Activated T-cell treated with anti-CD3 and anti-CD28 coated beads, Interleukin-2, amount 50 U/mL, for 72 hours (primary cell): ENCODE measurements around the gene AP1G1. TPM values are rescaled to one million over a fixed set of nuclear protein-coding genes. Genes with fewer than 3 reads are reported as not detected.
A peak's percentile ranks its signal among the peaks of the same experiment; 100 is the strongest.

Experiments used
- ATAC-seq, 2 donors: fragments of 150-1000 bp; cut with Tn5 transposase; replicated peaks in 1 of 2; 2 replicates each; pipeline ENCODE4 v1.10.0; 2021; ENCODE audit warnings: moderate library complexity in 2 of 2, mild to moderate bottlenecking in 1 of 2
- DNase-seq, 2 donors: peaks; one replicate each; pipeline ENCODE4 v3.0.0; 2021 to 2022; ENCODE audit warnings: mixed read lengths in 1 of 2
- H3K27ac Mint-ChIP-seq: one replicate; pipeline ENCODE4 v1.8.0; 2022; ENCODE audit warnings: mild to moderate bottlenecking, moderate library complexity, mixed read lengths
- H3K27me3 Mint-ChIP-seq: one replicate; pipeline ENCODE4 v1.8.0; 2022; ENCODE audit warnings: low read depth, mixed read lengths
- H3K36me3 Mint-ChIP-seq, 2 donors: one replicate each; pipeline ENCODE4 v1.8.0; 2022; ENCODE audit warnings: mixed read lengths in 2 of 2, mild to moderate bottlenecking in 1 of 2; ENCODE audit not compliant: insufficient read depth in 2 of 2
- H3K4me1 Mint-ChIP-seq: one replicate; pipeline ENCODE4 v1.8.0; 2022; ENCODE audit warnings: low read depth, mixed read lengths
- H3K4me3 Mint-ChIP-seq, 2 donors: one replicate each; pipeline ENCODE4 v1.8.0; 2022; ENCODE audit warnings: mild to moderate bottlenecking in 2 of 2, mixed read lengths in 2 of 2, moderate library complexity in 2 of 2
- H3K9me3 Mint-ChIP-seq, 2 donors: one replicate each; pipeline ENCODE4 v1.8.0; 2022; ENCODE audit warnings: mixed read lengths in 2 of 2
- total RNA-seq, 2 donors: library from RNA; stranded (reverse); gene quantifications; one replicate each; pipeline ENCODE4 v1.2.3, GENCODE V29; 2022

The AP1G1 gene
- total RNA-seq, 2 donors from 2014 or later = 83.2 to 87.0 TPM

DNA sequence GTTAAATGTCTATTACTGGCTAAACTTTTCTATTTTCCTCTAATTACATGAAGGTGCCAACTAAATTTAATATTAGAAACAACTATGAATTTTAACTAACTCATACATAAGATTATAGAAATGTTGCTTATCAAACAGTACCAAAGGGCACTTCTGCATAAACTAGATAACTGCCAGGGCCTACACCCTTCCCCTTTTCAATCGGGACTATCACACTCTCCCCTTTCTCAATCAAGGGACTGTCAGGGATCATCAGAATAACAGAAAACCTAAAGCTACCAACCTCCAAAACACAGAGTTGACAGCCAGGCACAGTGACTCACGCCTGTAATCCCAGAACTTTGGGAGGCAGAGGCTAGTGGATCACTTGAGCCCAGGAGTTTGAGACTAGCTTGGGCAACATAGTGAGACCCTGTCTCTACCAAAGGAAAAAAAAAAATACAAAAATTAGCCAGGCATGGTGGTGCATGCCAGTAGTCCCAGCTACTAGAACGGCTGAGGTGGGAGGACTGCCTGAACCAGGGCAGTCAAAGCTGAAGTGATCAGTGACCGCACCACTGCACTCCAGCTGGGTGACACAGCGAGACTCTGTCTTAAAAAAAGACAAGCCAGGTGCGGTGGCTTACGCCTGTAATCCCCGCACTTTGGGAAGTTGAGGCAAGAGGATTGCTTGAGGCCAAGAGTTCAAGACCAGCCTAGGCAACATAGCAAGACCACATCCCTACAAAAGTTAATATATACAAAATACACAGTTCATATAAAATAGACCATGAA is 80.9 kb downstream of the AP1G1 start:
- H3K4me3 Mint-ChIP-seq = no peak overlapping the region
- DNase-seq (no peak), ATAC-seq (no peak)
- peaks cover 0 to 8% of the 10 kb centered on the region in 2 donors for H3K36me3 Mint-ChIP-seq
- peaks cover 12% of the 10 kb centered on the region for H3K27me3 Mint-ChIP-seq
- H3K9me3 Mint-ChIP-seq = no peaks in the 10 kb centered on the region
- peaks cover 15% of the 10 kb centered on the region for H3K4me1 Mint-ChIP-seq
- H3K27ac Mint-ChIP-seq = no peak overlapping the region

DNA sequence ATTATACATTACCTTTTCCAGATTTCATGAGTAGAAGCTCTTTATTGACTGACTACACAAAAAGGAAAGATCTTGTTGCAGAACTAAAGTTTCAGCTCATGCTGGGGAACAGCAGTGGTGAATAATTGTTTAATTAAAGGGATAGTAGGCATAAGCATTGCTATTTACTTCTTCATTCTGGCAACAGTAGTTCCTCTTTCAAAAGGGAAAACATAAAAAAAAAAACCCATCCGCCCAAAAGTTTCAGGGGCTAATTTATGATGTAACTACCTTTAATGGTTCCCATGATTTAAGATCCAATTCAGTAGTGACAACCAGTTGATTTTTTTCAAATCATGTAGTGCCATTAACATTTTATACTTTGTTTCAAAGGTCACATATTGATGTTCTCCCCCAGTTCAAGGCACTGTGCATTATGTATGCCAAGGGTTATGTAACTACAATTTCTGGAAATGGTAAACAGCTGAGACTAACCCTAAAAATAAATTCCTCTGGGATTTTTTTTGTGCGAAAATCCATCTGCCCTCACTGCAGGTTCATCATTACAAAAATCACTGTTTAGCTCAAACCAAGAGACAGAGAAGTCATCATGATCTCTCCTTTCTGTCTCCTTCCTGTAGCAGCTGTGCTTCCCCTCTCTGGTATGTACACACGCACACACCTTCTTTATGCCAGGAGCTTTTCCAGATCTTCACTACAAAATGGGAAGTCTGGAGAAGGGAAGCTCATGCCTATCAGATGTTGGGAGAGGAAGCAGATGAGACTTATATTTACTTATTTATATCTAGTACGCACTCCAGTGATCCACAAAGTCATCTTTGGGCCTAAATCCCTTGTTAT is 81.9 kb downstream of the AP1G1 start:
- H3K9me3 Mint-ChIP-seq = no peaks in the 10 kb centered on the region
- peaks cover 26% of the 10 kb centered on the region for H3K4me1 Mint-ChIP-seq
- no peak for ATAC-seq
- no peak overlapping the region for H3K27ac Mint-ChIP-seq
- DNase-seq = no peak
- H3K27me3 Mint-ChIP-seq = peaks cover 12% of the 10 kb centered on the region
- H3K36me3 Mint-ChIP-seq = peaks cover 0 to 3% of the 10 kb centered on the region in 2 donors
- no peak overlapping the region for H3K4me3 Mint-ChIP-seq

DNA sequence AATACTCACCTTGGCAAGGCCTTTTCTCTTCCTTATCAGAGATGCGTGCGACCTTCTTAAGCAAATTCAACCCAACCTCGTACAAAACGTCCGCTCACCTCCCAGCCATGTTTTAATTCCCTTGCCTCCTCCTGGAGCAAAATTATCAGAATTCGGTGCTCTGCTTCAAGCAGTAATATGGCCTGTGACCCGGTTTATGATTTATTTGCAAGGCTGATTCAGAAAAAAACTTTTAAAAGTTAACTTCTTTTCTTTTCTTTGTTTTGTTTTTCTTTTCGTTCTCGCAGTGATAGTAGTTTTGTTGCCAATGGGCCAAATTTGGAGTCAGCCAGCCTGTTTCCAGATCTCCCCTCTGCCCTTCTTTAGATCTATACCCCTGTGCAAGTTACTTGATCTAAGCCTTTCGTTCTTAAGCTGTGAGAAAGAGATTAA is 84.3 kb downstream of the AP1G1 start, which contains the start of gene PHLPP2:
TSS of gene PHLPP2 (minus strand) at position 382 of the 432 bp plus-strand sequence. CDS start 9,906 bp downstream, outside the sequence.
- Mint-ChIP-seq H3K36me3 (no peaks in the 10 kb centered on the region), H3K27ac (peak within 1 kb of the TSS; percentile 63), H3K27me3 (peaks cover 12% of the 10 kb centered on the region), H3K4me3 (peak within 1 kb of the TSS; percentile 85 to 87), H3K4me1 (peaks cover 23% of the 10 kb centered on the region), H3K9me3 (no peaks in the 10 kb centered on the region)
- no peak for ATAC-seq
- DNase-seq = no peak

DNA sequence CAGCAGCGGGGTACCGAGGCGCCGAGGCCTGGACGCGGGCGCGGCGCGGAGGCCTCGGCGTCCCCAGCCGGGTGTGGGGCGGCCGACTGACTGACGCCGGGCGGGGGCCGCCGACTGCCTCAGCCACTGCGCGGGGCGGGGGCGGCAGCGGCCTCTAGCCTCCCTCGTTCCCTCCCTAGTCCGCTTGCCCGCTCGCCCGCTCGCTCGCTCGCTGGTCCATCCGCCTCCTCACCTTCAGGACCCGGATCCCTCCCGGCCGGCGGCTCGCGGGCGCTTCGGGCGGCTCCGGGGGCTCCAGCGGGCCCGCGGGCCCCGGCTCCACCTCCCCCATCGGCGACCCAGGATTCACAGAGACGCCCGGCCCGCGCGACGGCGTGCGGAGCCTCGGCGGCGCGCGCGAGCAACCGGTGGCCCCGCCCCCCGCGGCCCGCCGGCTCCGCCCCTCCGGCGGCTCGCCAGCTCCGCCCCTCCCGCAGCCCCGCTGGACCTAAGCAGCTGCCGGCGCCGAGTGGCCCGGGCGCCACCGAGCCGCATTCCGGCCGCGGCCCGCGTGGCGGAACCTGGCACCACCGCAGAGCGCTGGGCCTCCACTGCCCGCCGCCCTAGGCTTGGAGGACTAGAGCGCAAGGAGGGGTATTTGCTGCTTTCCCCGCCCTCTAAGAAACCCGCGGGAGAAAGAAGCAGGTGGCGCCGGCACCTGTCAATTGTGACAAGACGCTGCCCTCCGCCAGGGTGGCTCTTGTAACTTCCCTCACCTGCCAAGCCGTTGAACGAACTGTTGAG is 84.9 kb downstream of the AP1G1 start:
- Mint-ChIP-seq H3K36me3 (no peaks in the 10 kb centered on the region), H3K27ac (peak overlapping the region; percentile 63), H3K27me3 (peaks cover 12% of the 10 kb centered on the region), H3K9me3 (no peaks in the 10 kb centered on the region), H3K4me3 (peak overlapping the region; percentile 85 to 87), H3K4me1 (peaks cover 23% of the 10 kb centered on the region)
- DNase-seq (peak; percentile 82 to 89), ATAC-seq (peak; percentile 84 to 85)

DNA sequence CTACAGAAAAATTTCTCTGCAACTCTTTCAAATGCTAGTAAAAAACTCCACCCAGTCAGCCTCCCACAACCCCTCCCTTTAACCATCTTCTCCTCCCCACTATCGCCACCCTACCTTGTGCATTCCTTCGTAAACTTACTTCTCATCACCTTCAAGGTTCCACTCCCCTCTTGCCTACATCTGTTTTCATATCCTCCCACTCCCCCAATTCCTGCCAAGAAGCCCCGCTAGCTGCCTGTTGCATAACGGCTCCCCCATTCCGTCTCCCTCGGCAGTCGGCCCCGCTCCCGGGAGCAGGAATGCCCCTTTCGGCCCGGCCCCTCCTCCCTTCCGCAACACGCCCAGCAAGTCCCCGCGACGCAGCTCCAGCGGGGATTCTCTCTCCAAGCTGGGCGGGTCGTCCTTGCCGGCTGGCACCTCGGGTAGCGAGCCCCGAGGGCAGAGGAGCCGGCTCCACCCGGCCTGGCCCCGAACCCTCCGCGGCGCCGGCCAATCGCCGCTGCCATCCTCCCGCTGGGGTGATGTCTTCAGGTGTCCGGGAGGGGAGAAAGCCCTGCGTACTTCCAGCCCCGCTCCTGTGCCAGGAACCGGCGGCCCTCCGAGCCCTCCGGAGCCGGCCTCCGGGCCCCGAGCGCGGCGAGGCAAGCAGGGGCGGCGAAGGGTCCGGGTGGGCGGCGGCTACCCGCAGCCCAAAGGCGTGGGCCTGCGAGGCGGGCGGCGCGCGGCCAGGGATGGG is 85.7 kb downstream of the AP1G1 start:
- H3K27me3 Mint-ChIP-seq = peaks cover 12% of the 10 kb centered on the region
- peak overlapping the region; percentile 86 for H3K27ac Mint-ChIP-seq
- H3K9me3 Mint-ChIP-seq = no peaks in the 10 kb centered on the region
- no peaks in the 10 kb centered on the region for H3K36me3 Mint-ChIP-seq
- H3K4me3 Mint-ChIP-seq = peak overlapping the region; percentile 91 to 96
- peaks cover 23% of the 10 kb centered on the region for H3K4me1 Mint-ChIP-seq
- peak; percentile 61 to 64 for DNase-seq
- peak; percentile 50 to 51 for ATAC-seq

DNA sequence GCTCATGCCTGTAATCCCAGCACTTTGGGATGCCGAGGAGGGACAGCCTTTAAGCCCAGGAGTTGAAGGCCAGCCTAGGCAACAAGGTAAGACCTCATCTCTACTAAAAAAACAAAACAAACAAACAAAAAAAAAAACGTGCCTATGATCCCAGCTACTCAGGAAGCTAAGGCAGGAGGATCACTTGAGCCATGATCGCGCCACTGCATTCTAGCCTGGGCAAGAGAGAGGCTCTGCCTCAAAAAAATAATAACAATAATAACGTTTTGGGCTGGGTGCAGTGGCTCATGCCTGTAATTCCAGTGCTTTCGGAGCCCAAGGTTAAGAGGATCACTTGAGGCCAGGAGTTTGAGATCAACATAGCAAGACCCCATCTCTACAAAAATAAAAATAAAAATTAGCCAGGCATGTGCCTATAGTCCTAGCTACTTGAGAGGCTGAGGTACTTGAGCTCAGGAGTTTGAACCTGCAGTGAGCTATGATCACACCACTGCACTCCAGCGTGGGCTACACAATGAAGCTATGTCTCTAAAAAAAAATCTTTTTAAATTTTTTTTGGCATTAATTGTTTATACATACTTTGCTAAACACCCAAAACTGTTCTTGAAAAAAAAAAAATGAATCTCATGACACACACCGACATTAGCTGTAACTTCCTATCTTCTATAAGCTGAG is 87.4 kb downstream of the AP1G1 start:
- Mint-ChIP-seq H3K4me1 (peaks cover 23% of the 10 kb centered on the region), H3K27me3 (peaks cover 12% of the 10 kb centered on the region), H3K27ac (peak overlapping the region; percentile 72), H3K4me3 (peak overlapping the region; percentile 36 to 91), H3K9me3 (no peaks in the 10 kb centered on the region), H3K36me3 (no peaks in the 10 kb centered on the region)
- ATAC-seq = no peak
- no peak for DNase-seq

DNA sequence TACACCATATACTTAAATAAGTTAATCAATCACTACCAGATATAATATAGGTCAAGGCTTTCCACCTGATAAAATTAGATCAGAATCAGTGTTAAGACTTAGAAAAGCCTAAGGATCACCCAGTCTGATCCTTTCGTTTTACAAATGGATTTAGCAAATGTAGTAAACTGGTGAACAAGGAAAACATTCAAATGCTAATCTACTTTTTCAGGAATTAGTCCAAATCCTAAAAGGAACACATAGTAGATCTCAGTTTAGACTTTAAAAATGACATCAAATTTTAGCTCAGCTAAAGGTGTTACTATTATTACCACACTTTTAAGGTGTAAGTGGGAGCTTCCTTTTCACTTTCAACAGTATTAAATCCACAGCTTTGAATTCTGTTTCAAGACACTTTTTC is 96.1 kb downstream of the AP1G1 start:
- no peak for ATAC-seq
- no peak for DNase-seq
- H3K27ac Mint-ChIP-seq = no peak overlapping the region
- no peak overlapping the region for H3K4me3 Mint-ChIP-seq
- H3K9me3 Mint-ChIP-seq = no peaks in the 10 kb centered on the region
- peaks cover 7% of the 10 kb centered on the region for H3K4me1 Mint-ChIP-seq
- no peaks in the 10 kb centered on the region for H3K27me3 Mint-ChIP-seq
- peaks cover 0 to 2% of the 10 kb centered on the region in 2 donors for H3K36me3 Mint-ChIP-seq

DNA sequence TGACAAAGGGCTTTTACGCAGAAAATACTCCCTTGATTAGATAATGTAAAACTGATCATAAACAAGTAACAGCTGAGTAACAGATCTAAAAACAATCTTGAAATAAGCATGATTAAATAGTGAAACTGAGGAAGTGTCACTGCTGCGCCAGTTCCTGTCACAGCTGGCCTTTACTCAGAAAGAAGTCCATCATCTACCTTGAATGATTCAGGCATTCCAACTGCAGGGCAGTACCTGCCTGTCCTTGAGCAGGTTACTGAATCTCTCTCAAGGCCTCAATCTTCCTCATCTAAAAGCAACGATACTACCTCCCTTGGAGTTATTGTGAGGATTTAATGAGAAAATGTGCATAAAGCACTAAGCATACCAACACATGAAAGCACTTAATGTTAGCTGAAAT is 96.8 kb downstream of the AP1G1 start:
- peak in 1 of 2 donors; percentile 69 for ATAC-seq

DNA sequence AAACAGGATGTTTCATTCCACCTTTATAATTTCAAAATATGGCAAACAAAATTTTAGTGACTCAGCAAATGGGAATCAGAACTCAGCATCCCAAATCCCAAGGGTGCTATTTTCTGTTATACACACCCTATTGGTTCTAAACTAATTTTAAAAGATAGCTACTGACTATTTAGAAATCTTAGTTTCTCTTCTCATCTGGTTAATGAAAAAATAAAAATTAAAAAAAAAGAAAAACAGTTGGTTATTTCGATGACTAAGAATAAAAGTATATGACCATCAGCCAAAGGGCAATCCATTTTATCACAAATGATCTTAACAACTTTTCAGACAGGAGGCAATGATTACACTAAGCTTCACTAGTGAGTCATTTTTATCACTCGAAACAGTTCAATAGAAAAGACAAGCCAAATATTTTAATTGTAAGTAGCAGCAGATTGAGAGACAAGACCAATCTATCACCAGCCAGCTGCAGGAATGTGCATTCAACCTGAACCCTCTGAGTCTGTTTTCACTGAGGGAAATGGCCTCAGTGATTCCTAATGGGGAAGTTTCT is 99.3 kb downstream of the AP1G1 start:
- Mint-ChIP-seq H3K27ac (no peak overlapping the region), H3K36me3 (no peaks in the 10 kb centered on the region), H3K27me3 (no peaks in the 10 kb centered on the region), H3K4me3 (no peak overlapping the region), H3K4me1 (peaks cover 7% of the 10 kb centered on the region), H3K9me3 (no peaks in the 10 kb centered on the region)
- ATAC-seq (no peak), DNase-seq (no peak)

More for the DNA sequence above, 96.8 kb downstream of the AP1G1 start:
- no peak for DNase-seq
- Mint-ChIP-seq H3K4me1 (peaks cover 7% of the 10 kb centered on the region), H3K36me3 (peaks cover 0 to 2% of the 10 kb centered on the region in 2 donors), H3K4me3 (no peak overlapping the region), H3K27me3 (no peaks in the 10 kb centered on the region), H3K27ac (no peak overlapping the region), H3K9me3 (no peaks in the 10 kb centered on the region)

DNA sequence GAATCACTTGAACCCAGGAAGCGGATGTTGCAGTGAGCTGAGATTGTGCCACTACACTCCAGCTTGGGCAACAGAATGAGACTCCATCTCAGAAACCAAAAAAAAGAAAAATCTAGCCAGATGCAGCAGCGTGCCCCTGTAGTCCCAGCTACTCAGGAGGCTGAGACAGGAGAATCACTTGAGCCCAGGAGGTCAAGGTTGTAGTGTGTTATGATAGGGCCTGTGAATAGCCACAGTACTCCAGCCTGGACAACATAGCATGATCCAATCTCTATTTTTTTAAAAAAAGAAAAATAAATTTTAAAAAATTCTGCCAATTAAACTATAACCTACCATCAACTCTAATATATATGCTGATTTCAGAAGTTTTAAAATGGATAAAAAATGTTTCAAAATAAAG is 99.9 kb downstream of the AP1G1 start:
- H3K4me1 Mint-ChIP-seq = peaks cover 7% of the 10 kb centered on the region
- ATAC-seq (no peak), DNase-seq (no peak)
- no peaks in the 10 kb centered on the region for H3K9me3 Mint-ChIP-seq
- no peaks in the 10 kb centered on the region for H3K36me3 Mint-ChIP-seq
- no peak overlapping the region for H3K4me3 Mint-ChIP-seq
- no peak overlapping the region for H3K27ac Mint-ChIP-seq
- H3K27me3 Mint-ChIP-seq = no peaks in the 10 kb centered on the region

DNA sequence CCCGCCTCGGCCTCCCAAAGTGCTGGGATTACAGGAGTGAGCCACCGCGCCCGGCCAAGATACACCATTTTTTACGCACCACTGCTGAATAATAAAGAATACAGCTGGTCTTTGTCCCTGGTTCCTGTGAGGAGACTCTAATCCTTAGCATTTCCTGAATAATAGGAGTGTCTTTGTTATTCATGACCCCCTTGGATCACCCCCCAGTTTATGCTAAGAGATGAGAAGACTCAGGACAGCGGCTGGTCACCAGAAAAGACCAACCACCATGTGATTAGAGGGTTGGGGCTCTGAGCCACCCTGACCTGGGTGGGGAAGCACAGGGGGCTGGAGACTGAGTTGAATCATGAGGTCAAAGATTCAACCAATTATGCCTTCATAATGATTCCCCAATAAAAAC is 101.4 kb downstream of the AP1G1 start:
- no peaks in the 10 kb centered on the region for H3K27me3 Mint-ChIP-seq
- H3K4me3 Mint-ChIP-seq = no peak overlapping the region
- peaks cover 7% of the 10 kb centered on the region for H3K4me1 Mint-ChIP-seq
- DNase-seq (no peak), ATAC-seq (no peak)
- H3K27ac Mint-ChIP-seq = no peak overlapping the region
- H3K36me3 Mint-ChIP-seq = no peaks in the 10 kb centered on the region
- H3K9me3 Mint-ChIP-seq = no peaks in the 10 kb centered on the region
